Measurements from ENCODE around the gene RBM48.
"Not testable (repeated sequence)": the region's sequence is repeated elsewhere in the genome, so short reads cannot be mapped to it uniquely, and the experiment has no call there.

RBM48 gene

DNA sequence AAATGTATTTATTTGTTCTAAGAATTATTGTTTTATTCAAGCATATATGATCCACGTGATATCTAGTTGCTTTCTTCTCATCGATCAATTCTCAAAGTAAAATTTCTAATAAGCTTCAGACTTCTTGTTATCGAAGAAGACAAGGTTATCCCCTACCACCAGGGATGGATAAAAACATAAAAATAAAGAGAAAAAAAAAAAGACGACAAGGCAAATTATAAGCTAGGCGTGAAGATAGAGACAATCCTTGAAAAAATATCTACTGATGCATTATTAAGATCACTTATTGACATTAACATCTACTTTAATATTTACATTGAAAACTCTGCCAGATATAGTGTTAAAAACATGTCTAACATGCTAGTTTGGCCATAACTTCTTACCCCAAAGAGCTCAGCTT, 19.6 kb upstream of the RBM48 start:
- TF ChIP-seq JUND (IDR thresholded peaks at IDR 0.05; ENCODE audit: low read depth): no peak

GRCh38 chr7:92513167-92513902, 15.3 kb upstream of the RBM48 start:
- no peak for TF ChIP-seq JUND (IDR thresholded peaks at IDR 0.05; ENCODE audit: low read depth)
- in situ Hi-C loops (cut with HindIII; ENCODE audit: low pct_unique_long_range_greater_than_20kb, low sequenced_read_pairs): no loop called here
- DNase-seq (ENCODE audit: low read depth in 1 of 2, low spot score in 1 of 2): no peak

More for the DNA sequence above, 19.6 kb upstream of the RBM48 start:
- no peak for DNase-seq (ENCODE audit: low read depth in 1 of 2, low spot score in 1 of 2)
- in situ Hi-C loops (cut with HindIII; ENCODE audit: low pct_unique_long_range_greater_than_20kb, low sequenced_read_pairs): no loop called here

DNA sequence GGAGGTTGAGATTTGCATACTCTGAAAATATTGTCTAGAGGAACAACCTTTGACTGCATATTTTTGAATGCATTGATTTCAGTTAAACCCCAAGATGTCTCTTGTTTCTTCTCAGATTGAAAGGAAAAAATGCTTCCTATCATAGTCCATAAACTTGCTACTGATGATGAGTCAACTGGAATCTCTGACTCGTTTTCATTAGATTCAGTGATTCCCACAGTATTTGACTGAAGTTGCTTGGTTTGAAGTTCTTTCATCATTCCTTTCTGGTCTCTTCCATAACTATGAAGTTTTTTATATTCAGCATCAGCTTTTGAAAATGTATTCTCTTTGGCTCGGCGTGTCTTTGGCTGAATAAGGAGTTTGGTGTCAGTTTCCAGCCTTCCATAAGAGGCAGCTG, 11.0 kb upstream of the RBM48 start:
- TF ChIP-seq JUND (IDR thresholded peaks at IDR 0.05; ENCODE audit: low read depth): no peak

DNA sequence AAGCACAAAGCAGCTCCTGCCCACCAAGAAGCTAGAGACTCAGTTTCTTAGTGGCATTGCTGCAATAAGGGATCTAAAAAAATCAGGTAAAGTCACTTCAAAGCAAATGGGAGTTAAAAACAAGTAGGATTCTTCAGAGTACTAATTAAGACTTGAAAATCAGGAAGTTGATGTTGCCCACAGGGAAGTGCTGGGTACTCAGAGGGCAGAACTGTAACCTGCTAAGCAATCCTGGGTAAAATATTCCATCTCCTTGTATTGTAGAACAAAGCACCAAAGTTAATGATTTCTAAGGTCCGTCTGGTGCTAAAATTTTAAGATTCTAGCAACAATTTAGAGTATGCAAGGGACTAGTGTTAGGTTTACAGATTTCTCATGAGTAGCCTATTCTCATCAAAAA, 8.6 kb upstream of the RBM48 start:
- no peak for TF ChIP-seq JUND (IDR thresholded peaks at IDR 0.05; ENCODE audit: low read depth)
- DNase-seq (ENCODE audit: low read depth in 1 of 2, low spot score in 1 of 2): no peak
- in situ Hi-C loops (cut with HindIII; ENCODE audit: low pct_unique_long_range_greater_than_20kb, low sequenced_read_pairs): no loop called here

More for the DNA sequence above, 11.0 kb upstream of the RBM48 start:
- no peak for DNase-seq (ENCODE audit: low read depth in 1 of 2, low spot score in 1 of 2)
- in situ Hi-C loops (cut with HindIII; ENCODE audit: low pct_unique_long_range_greater_than_20kb, low sequenced_read_pairs): no loop called here

DNA sequence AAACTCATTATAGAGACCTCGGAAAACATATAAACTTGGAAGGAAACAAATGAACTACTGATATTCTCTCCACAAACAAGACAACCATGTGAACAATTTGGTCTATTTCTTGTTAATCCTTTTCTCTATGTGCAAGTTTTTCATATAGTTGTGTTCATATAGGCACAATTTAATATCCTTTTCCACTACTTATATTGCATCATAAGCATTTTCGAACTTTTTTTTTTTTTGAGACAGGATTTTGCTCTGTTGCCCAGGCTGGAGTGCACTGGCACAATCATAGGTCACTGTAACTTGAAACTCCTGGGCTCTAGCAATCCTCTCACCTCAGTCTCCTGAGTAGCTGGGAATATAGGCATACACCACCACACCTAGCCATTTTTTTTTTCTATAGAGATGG, 5.5 kb upstream of the RBM48 start:
- in situ Hi-C loops (cut with HindIII; ENCODE audit: low pct_unique_long_range_greater_than_20kb, low sequenced_read_pairs): no loop called here
- DNase-seq (ENCODE audit: low read depth in 1 of 2, low spot score in 1 of 2): no peak
- no peak for TF ChIP-seq JUND (IDR thresholded peaks at IDR 0.05; ENCODE audit: low read depth)

GRCh38 chr7:92527300-92528187, 1.1 kb upstream of the RBM48 start:
- in situ Hi-C loops (cut with HindIII; ENCODE audit: low pct_unique_long_range_greater_than_20kb, low sequenced_read_pairs): no loop called here
- TF ChIP-seq JUND (IDR thresholded peaks at IDR 0.05; ENCODE audit: low read depth): no peak
- DNase-seq (ENCODE audit: low read depth in 1 of 2, low spot score in 1 of 2): peak; percentile 16 to 53

DNA sequence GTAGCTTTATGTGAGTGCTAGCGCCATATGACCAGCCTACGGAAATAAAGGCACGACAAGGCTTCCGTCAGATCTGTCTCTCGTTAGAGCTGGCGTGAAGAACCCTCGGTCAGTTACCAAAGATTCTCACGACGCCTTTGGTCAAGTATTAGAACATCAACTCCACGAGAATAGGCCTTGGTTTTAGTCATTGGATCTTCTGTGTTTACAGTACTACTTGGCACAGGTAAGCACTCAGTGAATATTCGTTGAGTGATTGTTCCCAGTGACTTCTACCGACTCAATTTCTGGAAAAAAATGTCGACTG, 316 bp downstream of the RBM48 start:
- in situ Hi-C loops (cut with HindIII; ENCODE audit: low pct_unique_long_range_greater_than_20kb, low sequenced_read_pairs): no loop called here
- DNase-seq (ENCODE audit: low read depth in 1 of 2, low spot score in 1 of 2): peak in 1 of 2 experiments; percentile 0
- no peak for TF ChIP-seq JUND (IDR thresholded peaks at IDR 0.05; ENCODE audit: low read depth)

- no peak for TF ChIP-seq JUND (IDR thresholded peaks at IDR 0.05; ENCODE audit: low read depth)
- in situ Hi-C loops (cut with HindIII; ENCODE audit: low pct_unique_long_range_greater_than_20kb, low sequenced_read_pairs): no loop called here
- DNase-seq (ENCODE audit: low read depth in 1 of 2, low spot score in 1 of 2): no peak
Measured at GRCh38 chr7:92534572-92534971, 6.0 kb downstream of the RBM48 start.

DNA sequence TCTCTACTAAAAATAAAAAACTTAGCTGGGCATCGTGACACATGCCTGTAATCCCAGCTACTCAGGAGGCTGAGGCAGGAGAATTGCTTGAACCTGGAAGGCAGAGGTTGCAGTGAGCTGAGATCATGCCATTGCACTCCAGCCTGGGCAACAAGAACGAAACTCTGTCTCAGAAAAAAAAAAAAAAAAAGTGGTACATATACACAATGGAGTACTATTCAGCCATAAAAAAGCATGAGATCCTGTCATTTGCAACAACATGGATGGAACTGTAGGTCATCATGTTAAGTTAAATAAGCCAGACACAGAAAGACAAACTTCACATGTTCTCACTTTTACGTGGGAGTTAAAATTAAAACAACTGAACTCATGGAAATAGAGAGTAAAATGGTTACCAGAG, 14.9 kb downstream of the RBM48 start:
- in situ Hi-C loops (cut with HindIII; ENCODE audit: low pct_unique_long_range_greater_than_20kb, low sequenced_read_pairs); DNase-seq (ENCODE audit: low read depth in 1 of 2, low spot score in 1 of 2): not testable (repeated sequence)

- in situ Hi-C loops (cut with HindIII; ENCODE audit: low pct_unique_long_range_greater_than_20kb, low sequenced_read_pairs); DNase-seq (ENCODE audit: low read depth in 1 of 2, low spot score in 1 of 2): not testable (repeated sequence)
Measured at GRCh38 chr7:92545116-92545515, 16.5 kb downstream of the RBM48 start.

GRCh38 chr7:92546856-92547497, 18.4 kb downstream of the RBM48 start:
- DNase-seq (ENCODE audit: low read depth in 1 of 2, low spot score in 1 of 2): no peak
- no peak for TF ChIP-seq JUND (IDR thresholded peaks at IDR 0.05; ENCODE audit: low read depth)
- in situ Hi-C loops (cut with HindIII; ENCODE audit: low pct_unique_long_range_greater_than_20kb, low sequenced_read_pairs): no loop called here

- in situ Hi-C loops (cut with HindIII; ENCODE audit: low pct_unique_long_range_greater_than_20kb, low sequenced_read_pairs): no loop called here
- DNase-seq (ENCODE audit: low read depth in 1 of 2, low spot score in 1 of 2): no peak
- no peak for TF ChIP-seq JUND (IDR thresholded peaks at IDR 0.05; ENCODE audit: low read depth)
Measured at GRCh38 chr7:92547579-92547978, 19.0 kb downstream of the RBM48 start.

- in situ Hi-C loops (cut with HindIII; ENCODE audit: low pct_unique_long_range_greater_than_20kb, low sequenced_read_pairs): no loop called here
- no peak for TF ChIP-seq JUND (IDR thresholded peaks at IDR 0.05; ENCODE audit: low read depth)
- no peak for DNase-seq (ENCODE audit: low read depth in 1 of 2, low spot score in 1 of 2)
Measured at GRCh38 chr7:92550194-92550593, 21.6 kb downstream of the RBM48 start.
